Fibroblast of skin of back (primary cell): Measurements from ENCODE around the gene LRP8.

Source experiments
- DNase-seq: peaks from one replicate; pipeline ENCODE4 v3.0.0-alpha.2; 2013

LRP8 gene

DNA sequence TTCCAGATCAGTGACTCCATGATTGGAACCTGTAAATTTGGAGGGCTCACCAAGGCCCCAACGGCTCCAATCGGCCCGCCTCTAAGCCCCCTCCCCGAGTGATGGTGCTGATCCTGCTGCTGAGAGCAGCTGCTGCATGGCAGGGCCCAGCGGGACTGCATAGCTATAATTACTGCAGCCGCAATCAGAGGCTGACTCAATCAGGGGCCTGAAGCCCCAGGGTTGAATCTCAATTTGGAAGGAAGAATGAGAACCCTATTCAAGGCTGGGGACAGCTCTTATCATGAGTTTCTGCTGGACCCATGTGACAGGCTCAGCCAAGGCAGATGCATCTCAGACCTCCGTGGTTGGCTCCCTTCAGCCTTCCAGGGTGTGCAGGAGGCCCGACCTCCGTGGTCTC is 46.7 kb downstream of the LRP8 start:
- DNase-seq, result no peak

DNA sequence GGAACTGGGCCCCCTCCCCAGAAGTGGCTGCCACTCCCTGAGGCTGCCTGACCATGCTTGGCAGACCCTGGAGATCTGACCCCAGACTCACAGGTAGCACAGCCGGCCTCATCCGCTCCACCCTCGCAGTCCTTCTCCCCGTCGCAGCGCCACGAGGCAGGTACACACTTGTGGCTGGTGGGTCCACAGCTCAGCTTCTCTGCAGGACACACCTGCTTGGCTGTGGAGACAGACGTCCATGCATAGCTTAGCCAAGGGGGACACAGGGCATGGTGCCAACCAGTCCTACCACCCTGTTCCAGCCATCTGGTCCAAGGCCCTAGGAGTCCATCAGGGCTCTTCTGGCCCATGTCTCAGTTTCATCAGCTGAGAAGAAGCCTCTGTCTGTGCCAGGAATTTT is 47.4 kb downstream of the LRP8 start:
- no peak for DNase-seq

DNA sequence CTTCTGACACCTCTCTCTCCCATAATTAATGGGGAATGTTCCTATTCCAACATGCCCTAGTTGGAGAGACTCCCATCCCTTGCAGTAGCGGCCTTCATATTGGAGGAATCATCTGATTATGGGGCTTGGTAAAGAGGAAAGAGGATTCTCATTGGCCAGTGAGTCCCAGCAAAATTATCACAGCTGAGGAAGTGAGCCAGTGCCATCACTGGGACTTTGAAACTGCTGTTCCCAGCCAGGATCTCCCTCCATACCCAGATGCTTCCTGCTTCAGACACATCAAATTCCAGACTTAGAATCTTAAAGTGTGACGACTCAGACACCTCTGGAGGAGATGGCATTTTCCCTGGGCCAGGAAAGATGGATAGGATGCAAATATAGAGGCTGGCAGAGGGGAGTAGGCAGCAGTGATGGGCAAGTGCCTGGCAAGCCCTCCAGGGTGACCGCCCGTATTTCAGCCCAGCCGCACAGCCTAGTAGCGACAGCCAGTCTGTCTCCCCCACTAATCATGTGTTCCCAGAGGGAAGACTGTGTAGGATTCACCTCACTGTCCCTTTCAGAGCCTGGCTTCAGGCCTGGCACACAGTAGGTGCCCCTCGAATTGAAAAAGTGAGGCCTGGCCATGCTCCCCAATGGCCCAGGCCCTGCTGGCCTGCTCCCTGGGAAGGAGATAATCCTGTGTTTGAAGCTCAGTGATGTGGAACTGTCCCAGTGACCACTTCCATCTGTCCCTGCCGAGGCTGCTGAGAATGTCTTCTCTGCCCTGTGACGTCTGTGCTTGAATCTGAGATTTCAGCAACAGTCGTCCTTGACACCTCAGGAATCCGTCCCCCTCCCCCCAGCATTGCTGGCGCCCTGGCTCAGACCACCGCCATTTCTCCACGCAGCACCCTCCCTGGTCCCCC is 48.3 kb downstream of the LRP8 start:
- DNase-seq, result no peak

DNA sequence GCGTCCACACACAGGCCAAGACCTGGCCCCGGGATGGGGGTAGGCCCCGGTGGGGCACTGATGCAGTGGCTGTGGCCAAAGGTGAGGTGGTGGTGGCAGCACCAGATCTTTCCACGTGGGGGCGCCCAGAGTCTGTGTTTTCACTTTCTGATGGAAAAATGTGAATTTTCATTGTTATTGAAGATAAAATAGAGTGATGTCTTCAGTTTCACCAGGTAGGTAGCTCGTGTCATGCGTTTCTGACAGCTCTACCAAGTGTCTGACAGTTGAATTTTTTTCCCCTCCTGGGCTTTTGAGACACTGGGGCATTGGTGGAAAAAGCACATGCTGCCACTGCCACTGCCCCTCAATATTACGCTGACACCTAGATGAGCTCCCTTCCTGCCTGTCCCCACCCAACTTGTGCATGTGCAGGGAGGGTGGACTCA is 49.6 kb downstream of the LRP8 start:
- peak; percentile 24 for DNase-seq

DNA sequence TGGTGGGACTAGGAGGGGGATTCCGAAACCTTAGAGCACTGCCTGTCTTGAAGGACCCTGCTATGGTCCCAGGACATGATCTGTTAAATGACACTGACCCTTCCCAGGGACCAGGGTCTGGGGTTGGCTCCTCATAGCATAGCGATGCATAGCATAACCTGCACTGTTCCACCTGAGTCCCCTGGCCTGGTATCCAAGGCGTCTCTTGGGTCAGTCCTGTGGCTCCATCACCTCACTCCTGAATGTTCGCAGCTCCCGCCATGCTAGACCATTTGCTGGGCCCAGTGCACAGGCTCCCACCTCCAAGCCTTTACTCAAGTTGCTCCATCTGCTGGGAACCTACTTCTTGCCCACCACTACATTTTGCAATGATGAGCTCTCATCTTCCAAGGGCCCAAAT is 50.5 kb downstream of the LRP8 start:
- no peak for DNase-seq

DNA sequence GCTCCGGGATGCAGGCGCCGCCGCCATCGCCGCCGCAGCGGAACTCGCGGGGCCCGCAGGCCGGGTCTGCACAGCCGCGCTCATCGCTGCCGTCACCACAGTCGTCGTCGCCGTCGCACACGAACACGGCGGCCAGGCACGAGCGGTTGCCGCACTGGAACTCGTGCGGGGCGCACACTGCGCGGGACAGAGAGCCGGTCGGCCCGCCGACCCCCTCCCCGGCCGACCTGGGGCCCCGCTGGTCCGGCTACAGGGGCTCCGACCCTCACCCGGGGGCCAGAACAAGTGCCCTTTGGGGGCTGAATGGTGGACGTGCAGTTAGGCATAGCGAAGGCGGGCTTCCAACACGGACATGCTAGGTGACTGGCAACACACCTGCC is 51.0 kb downstream of the LRP8 start:
- DNase-seq, result no peak

DNA sequence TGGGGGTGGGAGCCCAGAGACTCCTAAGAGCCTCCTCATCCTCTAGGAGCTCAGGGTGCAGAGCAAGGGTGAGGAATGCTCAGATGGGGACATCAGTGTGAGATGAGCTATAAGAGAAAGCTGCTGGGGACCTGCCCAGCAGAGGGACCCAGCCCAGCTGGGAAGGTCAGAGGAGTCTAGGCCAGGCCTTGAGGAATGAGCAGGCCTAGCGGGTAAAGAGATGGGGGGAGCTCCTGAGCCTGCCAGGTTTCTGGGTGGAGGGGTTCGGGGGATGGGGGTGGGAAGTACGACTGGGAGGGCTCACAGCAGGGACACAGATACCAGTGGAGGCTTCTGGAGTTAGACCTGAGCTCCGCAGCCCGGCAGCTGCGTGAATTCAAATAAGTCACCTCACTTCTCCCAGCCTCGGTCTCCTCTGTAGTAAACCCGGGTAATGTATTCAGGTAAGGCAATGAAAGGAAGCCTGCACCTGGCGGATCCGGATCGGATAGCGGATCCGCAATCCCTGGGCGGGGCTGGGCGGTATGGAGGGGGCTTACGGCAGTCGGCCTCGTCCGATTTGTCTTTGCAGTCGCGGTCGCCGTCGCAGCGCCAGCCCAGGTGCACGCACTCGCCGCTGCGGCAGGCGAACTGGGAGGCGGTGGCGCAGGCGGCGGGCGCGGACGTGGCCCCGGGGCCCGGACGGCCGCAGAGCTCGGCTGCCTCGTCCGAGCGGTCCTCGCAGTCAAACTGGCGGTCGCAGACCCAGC is 51.5 kb downstream of the LRP8 start:
- no peak for DNase-seq

DNA sequence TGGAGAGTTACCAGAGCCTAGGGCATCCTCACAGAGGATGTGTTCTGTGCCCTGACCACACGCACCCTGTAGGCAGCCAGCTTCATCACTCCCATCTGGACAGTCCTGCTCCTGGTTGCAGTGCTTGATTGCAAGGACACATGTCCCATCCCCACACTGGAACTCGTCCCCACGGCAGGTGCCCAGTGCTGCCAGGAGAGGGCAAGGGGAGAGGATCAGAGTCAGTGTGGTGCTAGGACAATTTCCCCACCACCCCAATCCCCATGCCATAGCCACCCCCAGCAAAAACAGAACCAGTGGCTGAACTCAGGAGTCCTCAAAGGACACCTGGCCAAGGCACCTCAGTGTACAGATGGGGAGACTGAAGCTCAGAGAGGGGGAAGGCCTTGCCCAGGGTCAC is 52.3 kb downstream of the LRP8 start:
- DNase-seq, result no peak

DNA sequence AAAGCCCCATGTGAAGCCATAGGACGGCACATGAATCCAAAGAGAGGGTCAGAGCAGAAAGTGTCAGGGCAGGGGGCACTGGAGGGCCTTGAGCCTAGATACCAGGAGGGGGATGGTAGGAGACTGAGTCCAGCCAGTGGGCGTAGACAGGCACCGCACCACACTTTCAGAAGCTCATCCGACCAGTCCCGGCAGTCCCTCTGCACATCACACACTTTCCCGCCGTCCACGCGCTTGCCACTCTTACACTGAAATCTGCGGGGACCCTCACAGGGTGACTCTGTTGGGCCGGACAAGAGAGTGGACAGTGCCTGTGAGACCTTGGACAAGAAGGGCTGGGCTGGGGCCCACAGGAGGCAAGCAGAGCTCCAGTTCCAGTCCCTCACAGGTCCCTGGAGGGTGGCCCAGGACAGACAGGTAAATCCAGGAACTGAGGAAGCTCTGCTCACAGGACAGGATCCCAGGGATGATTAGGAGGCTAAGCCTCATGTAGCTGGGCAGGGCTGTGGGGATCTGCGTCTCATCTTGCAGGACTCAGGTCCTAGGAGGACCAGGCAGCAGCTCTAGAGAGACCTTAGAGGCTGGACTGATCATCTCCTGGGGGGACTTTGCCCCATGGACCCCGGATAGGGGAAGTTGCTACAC is 53.2 kb downstream of the LRP8 start:
- DNase-seq, result no peak

DNA sequence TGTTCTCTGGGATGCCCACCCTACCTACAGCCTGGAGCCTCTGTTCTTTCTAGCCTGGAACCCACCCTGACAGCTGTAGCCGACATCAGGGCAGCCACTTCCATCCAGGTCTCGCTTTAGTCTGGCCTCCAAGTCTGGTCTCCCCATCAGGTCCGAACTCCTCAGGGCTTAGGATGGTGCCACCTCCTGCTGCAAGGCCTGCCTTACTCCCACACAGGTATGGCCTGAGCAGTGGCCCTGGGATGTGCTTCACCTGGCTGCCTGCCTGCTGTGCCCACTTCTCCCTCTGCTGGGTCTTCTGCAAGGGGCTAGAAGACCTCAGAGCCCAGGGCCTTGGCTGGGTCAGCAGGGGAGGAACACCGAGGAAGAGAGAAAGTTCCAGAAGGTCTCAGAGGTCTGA is 53.8 kb downstream of the LRP8 start:
- DNase-seq, result no peak

DNA sequence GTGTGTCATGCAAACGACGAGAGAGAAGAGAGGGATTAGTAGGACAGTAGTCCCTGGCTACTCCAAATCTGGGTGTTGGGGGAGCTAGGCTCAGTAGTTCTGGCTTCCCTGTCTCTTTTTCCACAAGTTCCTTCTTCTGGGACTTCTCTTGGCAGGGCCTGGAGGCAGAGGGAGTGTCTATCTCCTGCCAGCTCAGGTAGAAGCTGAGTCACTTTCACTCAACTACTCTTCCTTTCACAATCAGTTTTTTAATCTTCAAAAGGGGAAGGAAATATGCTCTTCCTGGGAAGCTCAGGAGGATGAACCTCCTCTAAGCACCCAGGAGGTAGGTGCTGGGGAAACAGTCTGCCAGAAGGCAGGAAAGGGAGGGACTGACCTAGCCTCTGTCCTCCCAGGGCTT is 54.3 kb downstream of the LRP8 start:
- DNase-seq, result no peak

DNA sequence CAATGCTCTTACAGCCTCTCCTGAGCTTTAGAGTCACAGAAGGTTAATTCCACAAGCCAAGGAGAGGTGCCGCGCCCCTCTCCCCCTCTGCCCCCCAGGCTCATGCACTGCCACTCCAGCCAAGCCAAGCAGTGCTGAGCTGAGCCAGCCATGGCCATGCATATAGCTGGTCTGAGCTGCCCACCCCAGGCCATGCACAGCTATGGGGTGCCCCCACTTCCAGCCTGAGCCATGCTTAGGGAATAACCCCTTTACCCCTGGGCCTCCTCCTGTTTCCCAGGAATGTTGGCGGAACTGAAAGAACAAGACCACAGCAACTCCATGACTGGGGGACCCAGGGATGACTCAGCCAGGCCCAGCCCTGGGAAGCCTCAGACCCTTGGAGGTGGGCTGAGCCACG is 55.5 kb downstream of the LRP8 start:
- no peak for DNase-seq

DNA sequence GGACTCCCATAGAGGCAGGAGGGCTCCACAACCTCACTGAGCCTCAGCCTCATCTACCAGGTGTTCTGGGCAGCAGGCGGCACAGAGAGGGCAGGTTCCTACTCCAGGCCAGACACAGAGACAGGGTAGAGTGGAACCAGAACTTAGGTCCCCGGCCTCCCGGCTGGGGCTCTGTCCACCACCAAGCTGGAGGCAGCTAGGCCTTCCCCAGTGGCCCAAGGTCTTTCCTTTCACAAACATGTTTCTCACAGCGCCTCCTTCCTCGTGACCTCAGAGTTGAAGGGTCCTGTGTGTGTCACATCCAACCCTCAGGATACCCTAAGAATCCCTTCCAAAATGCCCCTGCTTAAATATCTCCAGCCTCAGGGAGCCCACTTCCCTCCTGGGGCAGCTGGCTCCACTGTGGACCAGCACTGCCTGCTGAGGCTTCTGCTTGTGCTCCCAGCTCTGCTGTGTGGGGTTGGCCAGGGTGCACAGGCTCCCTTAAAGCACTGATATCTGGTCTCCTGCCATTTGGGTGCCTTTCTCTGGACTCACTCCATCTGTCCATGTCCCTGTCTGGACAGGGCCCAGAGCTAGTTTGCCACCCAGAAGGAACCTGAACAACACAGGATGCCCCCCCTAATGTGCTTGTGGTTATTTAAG is 56.3 kb downstream of the LRP8 start:
- DNase-seq, result no peak

DNA sequence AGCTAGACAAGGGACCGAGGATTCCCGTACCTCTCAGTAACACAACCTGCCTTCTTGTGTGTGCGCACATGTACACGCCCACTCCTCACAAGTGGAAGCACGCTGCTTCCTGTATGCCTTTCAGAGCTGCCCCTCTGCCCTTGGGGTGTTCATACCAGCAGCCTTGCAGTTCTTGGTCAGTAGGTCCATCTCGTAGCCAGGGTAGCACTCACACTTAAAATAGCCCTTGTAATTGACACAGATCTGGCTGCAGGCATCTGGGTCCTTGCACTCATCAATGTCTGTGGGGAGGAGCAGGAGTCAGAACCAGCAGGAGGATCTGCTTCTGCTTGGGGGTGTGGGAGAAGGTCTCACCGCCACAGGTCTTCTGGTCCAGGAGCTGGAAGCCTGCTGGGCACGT is 57.0 kb downstream of the LRP8 start:
- DNase-seq, result no peak

DNA sequence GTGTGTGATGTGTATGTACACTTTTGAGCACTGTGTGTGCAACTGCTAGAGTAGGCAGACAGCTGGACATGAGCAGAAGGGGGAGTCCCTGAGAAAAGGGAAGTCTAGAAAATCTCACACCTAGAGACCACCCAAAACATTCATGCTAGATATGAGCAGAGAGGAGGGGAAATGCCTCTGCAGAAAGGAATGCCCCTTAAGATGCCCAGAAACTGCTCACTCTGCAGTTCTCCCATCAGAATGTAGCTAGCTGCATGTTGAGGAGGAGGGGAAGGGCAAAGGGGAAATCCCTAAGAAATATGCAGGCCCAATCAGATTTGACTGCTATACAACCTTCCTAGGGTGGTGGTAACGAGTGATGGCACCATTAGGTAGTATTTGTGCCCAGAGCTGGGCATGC is 57.8 kb downstream of the LRP8 start:
- DNase-seq, result no peak

DNA sequence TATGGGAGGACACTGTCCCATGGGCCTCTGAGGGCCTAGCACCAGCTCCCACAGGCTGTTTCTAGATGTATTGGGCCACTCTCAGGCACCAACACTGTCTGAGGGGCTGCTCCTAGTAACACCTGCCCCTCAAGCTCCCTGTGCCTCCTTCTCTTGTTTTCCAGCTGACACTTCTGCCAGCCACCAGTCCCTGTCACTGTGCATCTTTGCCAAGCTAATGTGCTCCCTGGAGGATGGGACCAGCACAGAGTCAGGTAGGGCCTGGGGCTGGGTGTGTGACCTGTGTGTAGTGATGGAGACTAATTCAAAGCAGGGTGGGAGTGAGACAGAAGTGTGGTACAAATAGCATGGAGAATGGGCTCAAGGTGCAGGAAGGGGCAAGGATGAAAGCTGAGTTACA is 60.1 kb downstream of the LRP8 start:
- no peak for DNase-seq

DNA sequence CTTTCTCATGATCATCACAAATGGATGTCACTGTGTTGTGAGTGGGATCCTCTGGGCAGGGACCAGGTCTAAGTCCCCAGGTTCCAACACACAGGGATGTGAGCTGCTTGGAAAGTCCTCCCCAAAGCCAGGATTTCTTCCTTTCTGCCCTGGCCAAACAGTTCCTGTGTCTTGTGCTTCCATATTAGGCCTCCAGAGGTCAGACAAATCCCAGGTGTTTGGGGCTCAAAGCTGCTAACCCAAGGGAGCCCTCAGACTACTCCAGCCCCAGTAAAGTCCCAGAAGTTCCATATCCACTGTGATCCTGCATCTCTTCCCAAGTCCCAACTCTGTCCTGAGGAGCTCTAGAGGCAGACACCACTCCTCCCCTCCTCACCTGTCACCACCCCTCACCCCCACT is 61.8 kb downstream of the LRP8 start:
- no peak for DNase-seq

DNA sequence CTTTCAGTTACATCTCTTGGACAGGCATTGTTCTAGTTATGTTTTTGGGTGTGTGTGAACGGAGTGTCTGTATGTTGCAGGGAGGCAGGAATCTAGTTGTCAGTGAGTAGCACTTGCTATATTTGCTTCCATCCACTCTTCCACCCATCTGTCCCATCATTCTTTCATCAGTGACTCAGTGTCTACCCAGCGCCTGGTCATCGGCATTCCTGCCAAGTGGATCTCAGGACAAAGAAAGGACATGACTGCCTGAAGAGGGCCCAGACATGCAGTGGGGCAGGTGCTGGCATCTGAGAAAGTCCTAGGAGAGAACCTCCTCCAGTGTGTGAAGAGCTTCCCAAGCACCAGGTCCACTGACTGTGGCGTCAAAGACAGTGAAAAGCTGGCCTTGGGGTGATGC is 62.3 kb downstream of the LRP8 start:
- DNase-seq, result no peak

DNA sequence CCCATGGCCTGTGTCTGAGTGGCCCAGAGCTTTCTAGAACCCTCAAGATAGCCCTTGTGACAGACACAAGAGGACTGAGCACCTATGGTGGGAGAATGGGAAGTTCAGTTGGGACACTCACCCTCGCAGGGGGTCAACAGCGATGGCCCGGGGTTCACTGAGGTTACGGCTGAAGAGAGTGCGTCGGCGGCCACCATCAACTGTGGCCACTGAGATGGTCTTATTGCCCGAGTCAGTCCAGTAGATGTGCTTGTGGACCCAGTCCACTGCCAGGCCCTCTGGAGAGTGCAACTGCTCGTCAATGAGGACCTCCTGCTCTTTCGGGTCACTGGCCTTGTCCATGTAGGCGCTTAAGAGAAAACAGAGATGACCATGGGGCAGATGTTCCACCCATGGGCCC is 63.8 kb downstream of the LRP8 start:
- DNase-seq, result no peak

DNA sequence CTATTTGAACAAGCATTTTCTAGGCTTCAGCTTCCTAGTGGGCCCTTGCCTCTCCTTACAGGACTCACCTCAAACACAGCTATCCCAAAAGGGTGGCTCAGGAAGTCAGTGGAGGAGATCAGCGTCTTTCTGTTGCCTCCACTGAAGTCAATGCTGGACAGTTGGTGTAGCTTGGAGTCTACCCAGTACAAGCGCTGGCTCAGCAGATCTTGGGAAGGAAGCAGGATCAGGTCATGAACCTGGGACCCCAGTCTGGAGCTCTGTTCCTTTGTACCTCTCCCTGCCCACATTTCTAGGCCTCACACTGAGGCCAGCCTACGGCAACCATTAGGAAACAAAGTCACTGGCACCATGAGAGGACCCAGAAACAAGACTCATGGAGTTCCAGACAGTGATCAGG is 65.9 kb downstream of the LRP8 start:
- DNase-seq, result no peak

DNA sequence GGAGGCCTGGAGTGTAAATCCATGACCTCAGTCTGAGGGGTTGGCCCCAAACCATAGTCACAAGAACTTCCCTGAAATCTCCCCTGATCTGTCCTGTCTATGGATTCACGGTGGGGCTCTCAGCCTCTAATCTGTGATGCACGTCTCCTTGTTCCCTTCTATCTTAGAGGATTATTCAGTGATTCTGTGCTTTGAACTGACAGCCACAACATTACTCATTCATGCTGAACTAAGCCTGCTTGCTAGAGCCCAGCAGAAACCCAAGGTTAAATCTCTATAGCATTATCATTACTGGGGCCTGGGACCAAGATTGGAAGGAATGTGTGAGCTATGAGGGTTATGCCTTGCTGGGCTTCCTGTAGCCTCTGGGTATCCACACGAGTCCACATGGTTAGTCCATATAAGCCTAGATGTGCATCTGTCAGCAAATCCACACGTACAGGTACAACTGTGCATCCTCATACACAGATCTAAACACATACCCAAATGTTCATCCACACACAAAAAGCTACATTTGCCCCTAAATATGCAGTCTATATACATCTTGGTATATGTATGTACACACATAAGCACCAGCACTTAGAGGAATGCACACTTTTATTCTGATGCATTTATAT is 67.1 kb downstream of the LRP8 start:
- no peak for DNase-seq

DNA sequence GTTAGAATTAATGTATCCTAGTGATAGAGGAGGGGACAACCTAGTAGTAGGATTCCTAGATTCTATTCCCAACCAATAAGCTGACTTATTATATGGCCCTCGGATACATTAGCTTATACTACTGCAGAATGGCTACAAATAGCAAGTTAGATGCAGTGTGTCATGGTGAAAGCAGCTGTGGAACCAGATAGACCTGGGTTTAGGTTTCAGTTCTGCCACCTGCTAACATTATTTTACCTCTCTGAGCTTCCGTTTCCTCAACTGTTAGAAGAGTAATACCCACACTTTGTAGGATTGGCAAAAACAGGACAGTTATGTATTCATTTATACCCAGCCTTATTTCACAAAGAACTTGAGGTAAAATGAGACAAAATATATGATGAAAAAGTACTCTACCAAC is 67.9 kb downstream of the LRP8 start:
- no peak for DNase-seq

DNA sequence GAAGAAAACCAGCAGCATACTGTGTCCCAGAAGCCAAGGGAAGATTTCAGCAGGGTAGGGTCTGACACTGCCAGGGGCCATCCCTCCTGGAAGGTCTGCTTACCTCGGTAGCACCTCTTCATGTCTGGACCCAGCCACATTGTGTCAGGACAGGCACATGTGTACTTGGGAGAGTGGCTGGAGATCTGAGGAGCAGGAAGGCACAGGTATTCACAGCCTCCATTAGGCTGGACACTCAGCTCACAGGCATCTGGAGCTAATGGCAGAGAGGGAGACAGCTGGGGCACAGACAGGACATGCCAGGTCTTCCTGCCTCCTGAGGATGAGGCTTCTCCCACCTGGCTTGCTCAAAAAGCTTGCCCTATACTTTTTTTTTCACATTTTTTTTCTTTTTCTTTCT is 69.7 kb downstream of the LRP8 start:
- no peak for DNase-seq
